Fibroblast of skin of scalp (primary cell): ENCODE data around the gene ANKRD16.
"Not testable (repeated sequence)": the region's sequence is repeated elsewhere in the genome, so short reads cannot be mapped to it uniquely, and the experiment has no call there.

Source experiments
- DNase-seq: peaks from one replicate; pipeline ENCODE4 v3.0.0-alpha.2; 2013

ANKRD16 gene

DNA sequence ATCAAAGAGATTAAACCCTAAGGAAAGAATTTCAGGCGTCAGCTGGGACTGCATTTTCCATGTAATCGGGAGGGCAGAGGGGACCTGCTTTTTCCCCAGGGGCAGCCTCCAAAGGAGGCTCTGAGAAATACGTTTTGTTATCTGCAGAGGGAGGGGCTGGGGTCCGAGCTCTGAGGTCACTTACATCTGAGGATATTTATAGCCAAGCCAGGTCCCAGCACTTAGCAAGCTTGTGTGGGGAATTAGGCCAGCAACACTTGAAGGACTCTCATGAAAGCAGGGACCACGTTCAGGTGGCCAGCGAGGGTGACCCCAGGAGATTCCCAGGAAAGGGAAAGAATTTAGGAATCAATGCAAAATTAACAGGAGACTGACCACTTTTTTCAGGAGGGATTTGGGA lies 55.9 kb downstream of the ANKRD16 start:
- DNase-seq: no peak

DNA sequence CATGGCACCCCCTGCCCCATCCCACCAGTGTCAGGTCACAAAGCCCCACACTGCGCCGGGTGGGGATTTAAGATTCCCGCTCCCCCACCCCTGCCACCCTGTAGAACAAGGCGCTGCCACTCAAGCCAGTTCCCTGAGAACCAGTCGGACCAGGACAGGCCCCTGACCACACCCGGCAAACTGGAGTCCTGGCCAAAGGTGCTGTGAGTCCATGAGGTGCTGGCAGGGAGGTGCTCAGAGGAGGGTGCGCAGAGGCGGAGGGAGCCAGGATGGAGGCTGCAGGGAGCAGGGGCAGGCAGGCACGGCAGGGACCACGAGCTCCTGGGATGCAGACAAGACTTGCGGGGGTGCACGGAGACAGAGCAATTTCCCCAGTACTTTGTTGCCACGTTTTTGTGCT lies 56.7 kb downstream of the ANKRD16 start:
- no peak for DNase-seq

DNA sequence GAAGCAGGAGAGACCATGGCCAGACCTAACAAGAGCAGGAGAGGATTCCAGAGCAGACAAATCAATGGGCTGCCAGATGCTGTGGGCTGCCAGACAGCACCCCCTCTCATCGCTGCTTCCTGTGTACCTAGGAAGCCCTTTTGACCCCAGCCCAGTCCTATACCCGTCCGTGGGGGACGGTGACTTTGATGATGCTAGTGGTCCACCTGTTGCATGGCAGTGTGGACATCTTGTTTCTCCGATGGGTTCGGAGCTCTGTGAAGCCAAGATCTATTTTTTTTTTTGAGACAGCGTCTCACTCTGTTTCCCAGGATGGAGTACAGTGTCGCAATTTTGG lies 58.3 kb downstream of the ANKRD16 start:
- DNase-seq: no peak

DNA sequence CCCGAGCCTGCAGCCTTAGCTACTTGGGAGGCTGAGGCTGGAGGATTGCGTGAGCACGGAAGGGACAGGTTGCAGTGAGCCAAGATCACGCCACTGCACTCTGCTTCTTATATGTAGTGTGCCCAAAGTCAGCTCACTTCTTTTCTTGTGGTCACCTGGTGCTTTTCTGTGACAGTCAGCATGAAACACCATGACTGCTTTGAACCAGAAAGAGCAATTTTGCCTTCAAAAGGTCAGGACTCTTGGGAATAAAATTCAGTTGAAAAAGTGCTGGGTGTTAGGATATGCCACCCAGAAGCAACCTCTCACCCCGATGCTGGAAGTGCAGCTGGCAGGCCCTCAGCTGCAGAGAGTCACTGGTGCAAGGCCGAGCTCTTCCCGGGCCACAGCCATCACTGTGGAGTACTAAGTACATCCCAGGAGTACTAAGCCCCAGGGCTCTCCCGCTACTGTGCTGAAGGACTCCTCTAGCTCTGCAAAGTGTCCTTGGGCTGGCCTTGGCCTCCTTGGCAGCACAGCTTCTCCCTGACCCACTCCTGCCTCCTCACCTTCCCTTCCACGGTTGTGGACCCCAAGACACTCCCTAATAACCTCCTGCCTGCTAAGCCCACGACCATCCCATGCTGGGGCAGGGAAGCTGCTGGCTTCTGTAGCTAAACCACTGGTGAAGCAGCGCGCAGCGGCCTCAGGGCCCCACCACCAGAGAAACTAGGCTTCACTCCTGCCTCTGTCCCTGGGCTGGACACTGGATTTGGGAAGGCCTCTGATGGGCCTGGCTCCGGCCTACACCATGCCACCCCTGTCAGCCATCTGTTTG lies 58.9 kb downstream of the ANKRD16 start:
- DNase-seq: no peak

GRCh38 chr10:5829267-5829666 lies 60.4 kb downstream of the ANKRD16 start:
- no peak for DNase-seq

DNA sequence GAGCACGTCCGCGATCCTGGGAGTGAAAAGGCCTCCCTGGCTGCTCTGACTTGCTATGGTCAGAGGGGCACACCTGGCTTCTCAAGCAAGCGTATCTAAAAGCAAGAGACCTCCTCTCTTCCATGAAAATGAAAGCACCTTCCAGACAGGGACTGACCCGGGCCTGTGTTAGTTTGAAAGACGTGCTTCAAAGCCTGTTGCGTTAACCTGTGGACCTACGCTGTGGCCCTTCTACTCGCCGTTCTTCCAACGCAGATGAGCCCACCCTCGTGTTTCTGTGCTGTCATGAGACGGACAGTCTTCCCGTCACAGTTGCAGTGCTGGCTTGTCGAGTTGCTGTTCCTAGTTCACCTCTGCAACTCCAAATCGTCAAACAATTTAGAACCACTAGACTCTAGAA lies 61.0 kb downstream of the ANKRD16 start:
- DNase-seq: no peak

- no peak for DNase-seq
These were observed 61.9 kb downstream of the ANKRD16 start for GRCh38 chr10:5827841-5828240.

- not testable (repeated sequence) for DNase-seq
These were observed 63.2 kb downstream of the ANKRD16 start for GRCh38 chr10:5826511-5826910.

DNA sequence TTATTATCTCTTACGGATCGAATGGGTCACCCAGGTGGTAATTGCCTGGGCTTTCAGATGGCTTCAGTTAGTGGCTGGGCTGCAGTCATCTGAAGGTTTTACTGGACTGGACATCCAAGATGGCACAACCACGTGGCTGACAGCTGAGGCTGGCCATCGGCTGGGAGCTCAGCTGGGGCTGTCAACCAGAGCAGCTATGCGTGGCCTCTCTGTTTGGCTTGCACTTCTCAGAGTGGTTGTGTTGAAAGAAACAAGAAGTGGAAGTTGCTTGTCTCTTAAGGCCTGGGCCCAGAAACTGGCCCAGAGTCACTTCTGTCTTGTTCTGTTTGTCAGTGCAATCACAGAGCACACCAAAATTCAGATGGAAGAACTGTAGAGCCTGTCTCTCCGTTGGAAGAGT lies 70.8 kb downstream of the ANKRD16 start:
- DNase-seq: no peak

DNA sequence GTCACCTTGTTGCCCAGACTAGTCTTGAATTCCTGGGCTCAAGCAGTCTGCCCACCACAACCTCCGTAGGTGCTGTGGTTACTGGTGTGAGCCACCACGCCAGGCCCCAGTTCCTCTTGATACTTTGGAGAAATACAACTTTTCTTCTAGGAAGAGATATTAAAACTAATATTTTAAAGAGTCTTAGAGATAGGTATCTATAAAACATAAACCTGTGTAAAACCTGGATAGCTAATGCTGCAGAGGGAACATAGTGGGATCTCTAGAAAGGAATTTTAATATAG lies 71.7 kb downstream of the ANKRD16 start:
- no peak for DNase-seq

- DNase-seq: no peak
These were observed 72.2 kb downstream of the ANKRD16 start for GRCh38 chr10:5817322-5818047.

GRCh38 chr10:5816170-5816569 lies 73.5 kb downstream of the ANKRD16 start:
- no peak for DNase-seq

- peak; percentile 5 for DNase-seq
These were observed 75.3 kb downstream of the ANKRD16 start for GRCh38 chr10:5814110-5815107.

DNA sequence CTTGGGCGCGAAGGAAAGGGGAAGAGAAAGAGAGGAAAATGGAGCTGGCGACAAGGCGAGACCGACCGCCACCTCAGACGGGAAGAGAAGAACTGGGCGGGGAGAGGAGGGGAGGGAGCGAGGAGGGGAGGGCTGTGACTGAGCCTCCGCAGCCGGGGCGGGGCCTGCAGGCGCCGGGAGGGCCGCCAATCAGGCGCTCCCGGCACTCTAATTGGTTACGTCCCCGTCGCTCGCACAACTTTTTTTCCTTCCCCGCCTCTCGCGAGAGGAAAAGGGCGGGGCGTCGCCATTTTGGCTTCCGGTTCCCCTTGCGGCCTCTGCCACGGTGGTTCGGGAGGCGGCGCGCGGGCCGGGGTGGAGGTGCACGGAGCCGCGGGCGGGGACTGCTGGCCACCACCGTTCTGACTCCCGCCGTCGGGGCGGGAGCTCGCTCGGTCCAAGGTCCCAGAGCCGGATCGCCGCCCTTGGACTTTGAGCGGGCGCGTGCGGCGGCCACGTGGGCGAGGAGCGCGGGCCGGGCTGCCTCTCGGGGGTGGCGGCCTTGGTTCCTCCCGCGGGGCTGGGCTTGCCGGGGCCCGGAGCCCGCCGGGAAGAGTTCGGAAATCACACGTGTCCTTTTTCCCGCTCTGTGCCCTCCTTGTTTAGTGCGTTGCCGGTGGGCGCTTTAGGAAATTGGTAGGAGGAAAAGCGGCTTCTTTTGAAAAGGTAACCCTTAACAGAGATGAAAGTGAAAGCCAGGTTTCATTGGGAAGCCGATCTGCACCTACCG lies 76.2 kb downstream of the ANKRD16 start, which contains the start of gene GDI2:
Gene GDI2 (minus strand): TSS at position 94 of the 769 bp plus-strand sequence. CDS start 176 bp downstream, outside the sequence.
- peak; percentile 98 for DNase-seq

GRCh38 chr10:5813091-5813340 lies 76.7 kb downstream of the ANKRD16 start:
- DNase-seq: no peak

GRCh38 chr10:5812283-5813090 lies 77.2 kb downstream of the ANKRD16 start:
- DNase-seq: peak; percentile 10
